ENCODE results near the gene CAPN3. TPM values are rescaled to one million over a fixed set of nuclear protein-coding genes. Genes with fewer than 3 reads are reported as not detected.

The CAPN3 gene
- total RNA-seq: 0.77 and 2.0 TPM in 2 replicates

DNA sequence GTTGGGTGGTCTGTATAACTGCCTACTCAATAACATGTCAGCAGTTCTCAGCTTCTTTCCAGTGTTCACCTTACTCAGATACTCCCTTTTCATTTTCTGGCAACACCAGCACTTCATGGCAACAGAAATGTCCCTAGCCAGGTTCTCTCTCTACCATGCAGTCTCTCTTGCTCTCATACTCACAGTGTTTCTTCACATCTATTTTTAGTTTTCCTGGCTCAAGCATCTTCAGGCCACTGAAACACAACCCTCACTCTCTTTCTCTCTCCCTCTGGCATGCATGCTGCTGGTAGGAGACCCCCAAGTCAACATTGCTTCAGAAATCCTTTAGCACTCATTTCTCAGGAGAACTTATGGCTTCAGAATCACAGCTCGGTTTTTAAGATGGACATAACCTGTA lies at the start of gene CAPN3:
CAPN3 (plus strand) TSS at position 253 of the 400 bp plus-strand sequence. CDS start 305 bp downstream, outside the sequence.

Other genes starting within 250 kb of the CAPN3 start
- gene PLA2G4F, start 202.9 kb upstream of the CAPN3 start, total RNA-seq: not detected in 2 replicates
- 37.6 and 45.4 TPM in 2 replicates for gene VPS39, start 151.2 kb upstream of the CAPN3 start, total RNA-seq
- 13.4 and 19.7 TPM in 2 replicates for gene GANC, start 86.3 kb upstream of the CAPN3 start, total RNA-seq
- gene TMEM87A, start 86.1 kb upstream of the CAPN3 start, total RNA-seq: 61.2 and 63.1 TPM in 2 replicates
- 59.2 and 73.6 TPM in 2 replicates for gene ZNF106, start 131.6 kb downstream of the CAPN3 start, total RNA-seq
- 110 and 164 TPM in 2 replicates for gene SNAP23, start 136.1 kb downstream of the CAPN3 start, total RNA-seq
- gene LRRC57, start 189.3 kb downstream of the CAPN3 start, total RNA-seq: 14.6 and 20.0 TPM in 2 replicates
- gene HAUS2, start 189.3 kb downstream of the CAPN3 start, total RNA-seq: 36.4 and 40.6 TPM in 2 replicates
- 1.7 and 3.9 TPM in 2 replicates for gene STARD9, start 216.1 kb downstream of the CAPN3 start, total RNA-seq